Heart right ventricle (tissue), 16 donors: ENCODE measurements around the gene CAGE1. TPM values are rescaled to one million over a fixed set of nuclear protein-coding genes. Genes with fewer than 3 reads are reported as not detected.

Experiments used
- ATAC-seq, 8 donors: fragments of 200-7000 bp; cut with Tn5 transposase; one replicate each; pipeline ENCODE4 v1.9.1; 2020; ENCODE audit warnings: mild to moderate bottlenecking in 8 of 8, moderate library complexity in 8 of 8, moderate number of reproducible peaks in 1 of 8
- DNase-seq, 2 donors: peaks; one replicate each; pipeline ENCODE4 v3.0.0-alpha.2; 2020
- H3K27ac ChIP-seq, 10 donors: fragments of 200-600 bp; sonication (generic) in 2 of 10; one replicate each; pipeline versions ENCODE4 v1.5.0 to v1.8.0; 2020 to 2022; ENCODE audit warnings: mild to moderate bottlenecking in 3 of 10
- H3K27me3 ChIP-seq, 7 donors: fragments of 200-600 bp; one replicate each; pipeline ENCODE4 v1.8.0; 2021 to 2022; ENCODE audit warnings: mild to moderate bottlenecking in 2 of 7
- H3K36me3 ChIP-seq, 9 donors: fragments of 200-600 bp; sonication (generic) in 1 of 9; one replicate each; pipeline versions ENCODE4 v1.5.0 to v1.8.0; 2020 to 2022; ENCODE audit warnings: mild to moderate bottlenecking in 2 of 9
- H3K4me1 ChIP-seq, 9 donors: fragments of 200-600 bp; sonication (generic) in 1 of 9; one replicate each; pipeline versions ENCODE4 v1.5.0 to v1.8.0; 2020 to 2022; ENCODE audit warnings: mild to moderate bottlenecking in 4 of 9
- H3K4me3 ChIP-seq, 10 donors: fragments of 200-600 bp; sonication (generic) in 2 of 10; one replicate each; pipeline versions ENCODE4 v1.5.0 to v1.8.0; 2020 to 2022; ENCODE audit warnings: mild to moderate bottlenecking in 7 of 10, moderate library complexity in 2 of 10
- H3K9me3 ChIP-seq, 11 donors: fragments of 200-600 bp in 10 of 11; sonication (generic) in 2 of 11; one replicate each; pipeline versions ENCODE4 v1.5.0 to v1.8.0; 2013 to 2022; ENCODE audit warnings: mild to moderate bottlenecking in 2 of 11, control low read depth in 1 of 11, moderate library complexity in 1 of 11
- CTCF ChIP-seq, 9 donors: fragments of 200-600 bp; sonication (generic) in 2 of 9; IDR thresholded peaks; one replicate each; pipeline versions ENCODE4 v1.5.0 to v1.8.0; 2021 to 2022; ENCODE audit warnings: antibody characterized with exemption in 9 of 9, mild to moderate bottlenecking in 5 of 9, moderate library complexity in 1 of 9
- WGBS, 2 donors: extraction: QIAGEN DNeasy Blood & Tissue Kit; methylation state at CpG; one replicate each; pipeline ENCODE4 v1.1.7; 2013; ENCODE audit warnings: inconsistent platforms in 1 of 2; 5-methylcytosine and 5-hydroxymethylcytosine counted together
- intact Hi-C, 10 donors: fragments of 100-400 bp; cut with DNase I; formaldehyde crosslinking; loops; one replicate each; pipeline versions ENCODE4 v1.11.1 to v1.14.2; 2022
- polyA plus RNA-seq, 2 donors: library from polyadenylated mRNA; stranded (reverse); fragments of 200-250 nt; gene quantifications; one replicate each; pipeline ENCODE4 v1.2.3, GENCODE V29; 2013
- total RNA-seq, 10 donors: library from RNA; stranded (reverse); fragmentation: NEBNext Ultra II Directional in 3 of 10; extraction: Animal tissue kit (Norgen Biotek cat#: 25700) in 3 of 10; gene quantifications; one replicate each; pipeline versions ENCODE4 v1.2.1 to v1.2.4, GENCODE V29; 2021 to 2023
- donor health status: Arrhythmogenic right ventricular cardiomyopathy.
- donor health status: ischemic (EF 13 %, LVEDD 7.1; RV severe dilation, severe dysfunction).
- donor health status: healthy with polysubstance abuse.
- donor health status: DM: no; HTN: yes; CAD: no.
- donor health status: DM: no; HTN: no; CAD: no.
- donor health status: ischemic (EF 25% LVEDD 6.9; RV normal size, moderate dysfunction).
- donor health status: ischemic (EF 25% LVEDD 5.7; RV mildly dilated, moderate dysfunction).
- donor health status: healthy.
- donor health status: DM: yes; HTN: yes; CAD: no.
- donor health status: Ischemic cardiomyopathy.
- donor health status: ischemic (EF 35%, LVEDD 5.7; RV mildly dilated, moderate dysfunction).
- donor health status: nonischemic (EF 11% LVEDD 7.7; RV severe dilation, severe dysfunction).
- donor health status: DM: yes; HTN: yes; CAD: no.
- donor health status: PGD.
- donor health status: ischemic (EF 29% LVEDD 5.4; RV normal size, mild dysfunction).
- donor health status: nonischemic (EF 23%, LVEDD 6.1; RV moderate dilation, normal function).

CAGE1 gene
- total and polyA plus RNA-seq, 12 donors, result 0.08 to 0.32 TPM; not detected in 10

- Histone ChIP-seq H3K36me3 (peaks cover 0 to 34% (median 20%) of the 10 kb centered on the region in 9 donors), H3K27ac (no peak overlapping the region), H3K27me3 (no peaks in the 10 kb centered on the region), H3K9me3 (no peaks in the 10 kb centered on the region), H3K4me3 (no peak overlapping the region), H3K4me1 (peaks cover 0 to 3% (median 0%) of the 10 kb centered on the region in 9 donors)
- WGBS, 2 donors, result 91 to 94% methylated on average over 3 of the region's 3 CpGs
- ATAC-seq (no peak), DNase-seq (no peak)
- intact Hi-C loops, result loop anchor here in 6 of 10 donors (5.0 to 10.0 kb wide), 4 partner anchors 121 to 194 kb away; partner anchors contain the start of gene DSP (in 3 of the 6)
- no peak for TF ChIP-seq CTCF (IDR thresholded peaks at IDR 0.05)
Measured at GRCh38 chr6:7421066-7421465, 31.5 kb upstream of the CAGE1 start.

GRCh38 chr6:7419065-7419464, 29.5 kb upstream of the CAGE1 start:
- Histone ChIP-seq H3K27me3 (no peaks in the 10 kb centered on the region), H3K4me1 (peaks cover 0 to 3% (median 0%) of the 10 kb centered on the region in 9 donors), H3K9me3 (no peaks in the 10 kb centered on the region), H3K4me3 (no peak overlapping the region), H3K27ac (no peak overlapping the region), H3K36me3 (peaks cover 0 to 54% (median 37%) of the 10 kb centered on the region in 9 donors)
- no peak for TF ChIP-seq CTCF (IDR thresholded peaks at IDR 0.05)
- intact Hi-C loops, result loop anchor here in 3 of 10 donors (5.0 to 10.0 kb wide), 3 partner anchors 114 to 186 kb away; no protein-coding TSS in a partner anchor
- ATAC-seq (no peak), DNase-seq (no peak)
- WGBS, 2 donors, result 69 to 70% methylated on average over 1 of the region's 1 CpG

GRCh38 chr6:7418238-7418905, 28.8 kb upstream of the CAGE1 start:
- H3K27ac ChIP-seq, result no peak overlapping the region
- no peak overlapping the region for H3K4me3 ChIP-seq
- peaks cover 0 to under 1% (median 0%) of the 10 kb centered on the region in 9 donors for H3K4me1 ChIP-seq
- peaks cover 0 to 61% (median 38%) of the 10 kb centered on the region in 9 donors for H3K36me3 ChIP-seq
- no peaks in the 10 kb centered on the region for H3K9me3 ChIP-seq
- WGBS, 2 donors, result 84 to 85% methylated on average over 6 of the region's 6 CpGs
- intact Hi-C loops, result loop anchor here in 3 of 10 donors (5.0 to 10.0 kb wide), 3 partner anchors 114 to 186 kb away; no protein-coding TSS in a partner anchor
- TF ChIP-seq CTCF (IDR thresholded peaks at IDR 0.05), result no peak
- ATAC-seq (no peak), DNase-seq (no peak)
- no peaks in the 10 kb centered on the region for H3K27me3 ChIP-seq

GRCh38 chr6:7417684-7418083, 28.1 kb upstream of the CAGE1 start:
- ATAC-seq (no peak), DNase-seq (no peak)
- H3K27me3 ChIP-seq, result no peaks in the 10 kb centered on the region
- no peak for TF ChIP-seq CTCF (IDR thresholded peaks at IDR 0.05)
- H3K4me1 ChIP-seq, result no peaks in the 10 kb centered on the region
- H3K36me3 ChIP-seq, result peaks cover 0 to 68% (median 41%) of the 10 kb centered on the region in 9 donors
- H3K4me3 ChIP-seq, result no peak overlapping the region
- intact Hi-C loops, result loop anchor here in 3 of 10 donors (5.0 to 10.0 kb wide), 3 partner anchors 113 to 187 kb away; no protein-coding TSS in a partner anchor
- no peak overlapping the region for H3K27ac ChIP-seq
- 89 to 92% methylated on average over 2 of the region's 2 CpGs for WGBS, 2 donors
- no peaks in the 10 kb centered on the region for H3K9me3 ChIP-seq
